PC-9 (cell line): ENCODE results near the gene IRF2.

Source experiments
- CTCF ChIP-seq: fragments of 200-600 bp; sonication (generic); conservative IDR thresholded peaks from 2 replicates; pipeline ENCODE4 v1.6.1; 2017; ENCODE audit warnings: mixed run types, antibody characterized with exemption, mild to moderate bottlenecking, moderate library complexity
- EZH2 ChIP-seq: fragments of 200-600 bp; sonication (generic); IDR thresholded peaks from 2 replicates; pipeline ENCODE4 v1.8.0; 2017; ENCODE audit warnings: antibody characterized with exemption, low read depth

DNA sequence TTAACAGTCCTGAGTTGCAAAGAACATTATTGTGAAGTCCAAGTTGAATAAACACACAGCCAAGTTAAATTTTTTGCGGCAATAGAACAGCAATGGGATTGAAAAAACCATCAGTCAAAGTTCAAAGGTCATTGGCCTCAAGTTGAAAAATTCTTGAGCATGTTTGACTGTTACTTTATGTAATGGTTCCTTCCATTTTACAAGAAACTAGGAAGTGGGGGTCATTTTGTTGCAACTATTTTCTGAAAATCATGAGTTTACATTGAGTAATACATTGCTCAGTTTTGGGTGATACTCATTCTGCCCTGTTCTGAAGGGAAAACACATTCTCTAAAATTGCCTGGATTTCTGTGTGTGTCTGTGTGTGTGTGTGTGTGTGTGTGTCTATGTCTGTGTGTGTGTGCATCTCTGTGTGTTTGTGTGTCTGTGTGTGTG is 5.2 kb upstream of the IRF2 start:
- TF ChIP-seq CTCF (no peak), EZH2 (no peak)
